ENCODE measurements around the gene AP1S3.

Gene AP1S3

DNA sequence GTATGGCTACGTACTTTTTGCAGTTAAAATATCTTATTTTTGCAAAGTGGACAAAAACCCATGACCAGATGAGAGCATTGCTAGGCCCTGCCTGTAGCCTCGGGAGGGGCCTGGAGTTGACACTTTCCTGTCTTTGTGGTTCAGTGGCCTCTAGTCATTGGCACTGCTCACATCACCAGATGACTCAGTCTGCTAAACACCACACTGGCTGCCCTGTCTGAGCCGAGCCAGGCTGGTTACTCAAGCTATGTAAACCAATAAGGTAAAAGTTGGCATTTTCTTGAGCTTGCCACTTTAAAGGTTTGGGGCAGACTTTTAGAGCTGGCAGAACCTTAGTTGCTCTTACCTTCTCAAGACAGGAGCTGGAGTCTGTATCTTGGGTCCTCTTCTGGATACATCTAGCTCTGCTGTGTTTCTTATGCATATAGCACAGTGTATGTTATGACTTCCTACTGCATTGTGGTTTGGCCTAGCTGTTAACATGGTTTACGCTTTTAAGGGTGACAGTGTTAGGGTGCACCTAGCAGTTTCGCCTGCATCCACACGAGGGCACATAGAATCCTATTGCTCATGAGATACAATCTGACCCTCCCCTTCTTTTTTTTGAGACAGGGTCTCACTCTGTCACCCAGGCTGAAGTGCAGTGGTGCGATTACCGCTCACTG is 76.4 kb downstream of the AP1S3 start:
- no peaks in the 10 kb centered on the region for H3K9me3 ChIP-seq (ENCODE audit: severe bottlenecking)
- no peak overlapping the region for H3K4me3 ChIP-seq (ENCODE audit: severe bottlenecking)
- DNase-seq (ENCODE audit: low spot score) (peak; percentile 90), ATAC-seq (ENCODE audit: low read depth) (peak; percentile 91)
- TF ChIP-seq, protein P1, sequence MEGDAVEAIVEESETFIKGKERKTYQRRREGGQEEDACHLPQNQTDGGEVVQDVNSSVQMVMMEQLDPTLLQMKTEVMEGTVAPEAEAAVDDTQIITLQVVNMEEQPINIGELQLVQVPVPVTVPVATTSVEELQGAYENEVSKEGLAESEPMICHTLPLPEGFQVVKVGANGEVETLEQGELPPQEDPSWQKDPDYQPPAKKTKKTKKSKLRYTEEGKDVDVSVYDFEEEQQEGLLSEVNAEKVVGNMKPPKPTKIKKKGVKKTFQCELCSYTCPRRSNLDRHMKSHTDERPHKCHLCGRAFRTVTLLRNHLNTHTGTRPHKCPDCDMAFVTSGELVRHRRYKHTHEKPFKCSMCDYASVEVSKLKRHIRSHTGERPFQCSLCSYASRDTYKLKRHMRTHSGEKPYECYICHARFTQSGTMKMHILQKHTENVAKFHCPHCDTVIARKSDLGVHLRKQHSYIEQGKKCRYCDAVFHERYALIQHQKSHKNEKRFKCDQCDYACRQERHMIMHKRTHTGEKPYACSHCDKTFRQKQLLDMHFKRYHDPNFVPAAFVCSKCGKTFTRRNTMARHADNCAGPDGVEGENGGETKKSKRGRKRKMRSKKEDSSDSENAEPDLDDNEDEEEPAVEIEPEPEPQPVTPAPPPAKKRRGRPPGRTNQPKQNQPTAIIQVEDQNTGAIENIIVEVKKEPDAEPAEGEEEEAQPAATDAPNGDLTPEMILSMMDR (IDR thresholded peaks at IDR 0.05; ENCODE audit: poor library complexity, severe bottlenecking), result peak; percentile 34
- H3K4me1 ChIP-seq (ENCODE audit: insufficient read depth, poor library complexity, severe bottlenecking), result peaks cover 40% of the 10 kb centered on the region
- peaks cover 30% of the 10 kb centered on the region for H3K36me3 ChIP-seq (ENCODE audit: low read depth)
- peak overlapping the region; percentile 99 for H3K27ac ChIP-seq (ENCODE audit: poor library complexity, severe bottlenecking)
- H3K27me3 ChIP-seq (ENCODE audit: insufficient read depth, poor library complexity, severe bottlenecking), result no peaks in the 10 kb centered on the region

DNA sequence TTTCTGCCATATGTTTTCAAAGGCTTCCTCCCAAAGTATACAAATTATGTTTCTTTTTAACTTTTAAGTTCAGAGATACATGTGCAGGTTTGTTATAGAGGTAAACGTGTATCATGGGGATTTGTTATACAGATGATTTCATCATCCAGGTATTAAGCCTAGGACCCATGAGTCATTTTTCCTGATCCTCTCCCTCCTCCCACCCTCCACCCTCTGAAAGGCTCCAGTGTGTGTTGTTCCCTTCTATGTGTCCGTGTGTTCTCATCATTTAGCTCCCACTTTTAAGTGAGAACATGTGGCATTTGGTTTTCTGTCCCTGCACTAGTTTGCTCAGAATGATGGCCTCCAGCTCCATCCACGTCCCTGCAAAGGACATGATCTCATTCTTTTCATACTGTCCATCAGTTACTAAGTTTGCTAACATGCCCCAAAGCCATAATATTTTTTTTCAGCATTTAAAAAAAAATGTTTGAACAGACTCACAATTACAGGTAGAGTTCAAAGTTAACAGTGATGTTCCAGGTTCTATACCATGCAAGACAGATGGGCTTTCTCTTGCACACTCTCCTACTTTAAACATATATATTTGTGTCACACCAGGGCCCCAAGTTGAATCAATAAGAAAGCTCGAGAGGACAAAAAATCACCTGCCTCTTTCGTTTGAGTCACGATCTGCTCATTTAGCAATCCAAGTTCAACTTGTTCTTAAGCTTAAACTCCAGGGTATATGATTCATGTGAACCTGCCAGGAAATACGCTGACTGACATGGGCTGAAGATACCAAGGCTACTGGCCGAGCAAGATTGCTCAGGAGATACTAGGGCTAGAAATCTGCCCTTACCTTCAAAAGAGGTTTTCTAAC is 77.6 kb downstream of the AP1S3 start:
- peak overlapping the region; percentile 99 for H3K27ac ChIP-seq (ENCODE audit: poor library complexity, severe bottlenecking)
- DNase-seq (ENCODE audit: low spot score) (peak; percentile 69), ATAC-seq (ENCODE audit: low read depth) (peak; percentile 88)

DNA sequence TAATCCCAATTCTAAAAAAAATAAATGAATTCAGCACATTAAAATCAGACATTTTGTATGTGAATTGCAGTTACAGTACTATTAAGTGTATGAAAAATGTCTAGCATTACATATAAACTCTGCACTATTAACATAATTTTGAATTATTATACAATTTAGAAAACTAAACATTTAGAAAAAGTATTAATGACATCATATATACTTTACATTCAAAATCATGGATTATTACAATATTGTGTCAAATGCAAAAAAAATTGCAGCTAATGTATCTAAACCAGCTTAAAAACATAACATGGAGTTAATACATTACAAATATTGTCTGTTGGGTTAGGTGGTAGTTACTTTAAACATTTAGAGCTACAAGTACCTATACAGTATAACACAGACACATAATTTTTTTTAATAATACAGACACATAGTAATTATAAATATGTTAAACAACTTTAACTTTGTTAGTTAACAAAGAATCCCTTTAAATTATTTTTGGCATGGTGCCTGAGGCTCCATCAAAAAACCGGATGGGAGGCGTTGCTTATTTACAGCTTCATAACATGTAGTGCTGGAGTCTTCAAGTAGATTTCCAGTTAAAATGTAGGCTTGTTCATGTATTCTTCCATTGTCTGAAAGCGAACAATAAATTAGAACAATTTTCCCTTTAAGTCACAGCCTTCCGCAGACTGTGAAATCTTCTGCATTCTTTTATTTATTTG is 79.1 kb downstream of the AP1S3 start:
- no peak for ATAC-seq (ENCODE audit: low read depth)
- H3K9me3 ChIP-seq (ENCODE audit: severe bottlenecking), result no peaks in the 10 kb centered on the region
- H3K27me3 ChIP-seq (ENCODE audit: insufficient read depth, poor library complexity, severe bottlenecking), result no peaks in the 10 kb centered on the region
- H3K27ac ChIP-seq (ENCODE audit: poor library complexity, severe bottlenecking), result peak overlapping the region; percentile 99
- TF ChIP-seq, protein P1 (IDR thresholded peaks at IDR 0.05; ENCODE audit: poor library complexity, severe bottlenecking), result no peak
- H3K36me3 ChIP-seq (ENCODE audit: low read depth), result peaks cover 12% of the 10 kb centered on the region
- no peak for DNase-seq (ENCODE audit: low spot score)
- H3K4me3 ChIP-seq (ENCODE audit: severe bottlenecking), result no peak overlapping the region
- H3K4me1 ChIP-seq (ENCODE audit: insufficient read depth, poor library complexity, severe bottlenecking), result peaks cover 40% of the 10 kb centered on the region

More for the DNA sequence above, 77.6 kb downstream of the AP1S3 start:
- Histone ChIP-seq H3K4me1 (ENCODE audit: insufficient read depth, poor library complexity, severe bottlenecking) (peaks cover 40% of the 10 kb centered on the region), H3K36me3 (ENCODE audit: low read depth) (peaks cover 23% of the 10 kb centered on the region), H3K9me3 (ENCODE audit: severe bottlenecking) (no peaks in the 10 kb centered on the region), H3K27me3 (ENCODE audit: insufficient read depth, poor library complexity, severe bottlenecking) (no peaks in the 10 kb centered on the region), H3K4me3 (ENCODE audit: severe bottlenecking) (no peak overlapping the region)
- TF ChIP-seq, protein P1 (IDR thresholded peaks at IDR 0.05; ENCODE audit: poor library complexity, severe bottlenecking), result no peak

DNA sequence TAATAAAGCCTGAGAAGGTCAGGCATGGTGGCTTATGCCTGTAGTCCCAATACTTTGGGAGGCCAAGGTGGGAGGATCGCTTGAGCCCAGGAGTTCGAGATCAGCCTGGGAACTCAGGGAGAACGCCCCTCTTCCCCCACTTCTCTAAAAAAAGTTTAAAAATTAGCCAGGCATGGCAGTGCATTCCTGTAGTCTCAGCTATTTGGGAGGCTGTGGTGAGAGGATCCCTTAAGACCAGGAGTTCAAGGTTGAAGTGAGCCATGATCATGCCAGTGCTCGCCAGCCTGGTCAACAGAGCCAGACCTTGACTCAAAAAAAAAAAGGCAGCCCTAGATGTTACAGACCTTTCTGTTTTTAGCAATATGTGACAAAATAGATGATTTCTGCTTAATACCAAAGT is 83.4 kb downstream of the AP1S3 start:
- ATAC-seq (ENCODE audit: low read depth) (no peak), DNase-seq (ENCODE audit: low spot score) (no peak)
- TF ChIP-seq, protein P1 (IDR thresholded peaks at IDR 0.05; ENCODE audit: poor library complexity, severe bottlenecking), result no peak
- H3K4me1 ChIP-seq (ENCODE audit: insufficient read depth, poor library complexity, severe bottlenecking), result peaks cover 16% of the 10 kb centered on the region
- no peaks in the 10 kb centered on the region for H3K9me3 ChIP-seq (ENCODE audit: severe bottlenecking)
- peaks cover 12% of the 10 kb centered on the region for H3K36me3 ChIP-seq (ENCODE audit: low read depth)
- H3K4me3 ChIP-seq (ENCODE audit: severe bottlenecking), result no peak overlapping the region
- no peaks in the 10 kb centered on the region for H3K27me3 ChIP-seq (ENCODE audit: insufficient read depth, poor library complexity, severe bottlenecking)
- H3K27ac ChIP-seq (ENCODE audit: poor library complexity, severe bottlenecking), result no peak overlapping the region
